Mesenchymal stem cell (in vitro differentiated cells and primary cell): ENCODE measurements around the gene NHLRC2.
A peak's percentile ranks its signal among the peaks of the same experiment; 100 is the strongest.

Source experiments
- DNase-seq: peaks from one replicate; pipeline ENCODE4 v3.0.0-alpha.2; 2013
- H2AFZ ChIP-seq: one replicate; pipeline ENCODE4 v1.6.1; 2013; ENCODE audit warnings: low read depth, mild to moderate bottlenecking, control low read depth, inconsistent platforms, low read length, moderate library complexity
- H2AK5ac ChIP-seq: 2 replicates; pipeline ENCODE4 v1.6.1; 2013; ENCODE audit warnings: low read length, moderate library complexity, mild to moderate bottlenecking, inconsistent platforms; ENCODE audit not compliant: severe bottlenecking
- H2BK120ac ChIP-seq: one replicate; pipeline ENCODE4 v1.6.1; 2013; ENCODE audit warnings: low read depth, mild to moderate bottlenecking, inconsistent platforms, low read length, moderate library complexity
- H2BK12ac ChIP-seq, 2 experiments: one replicate each; pipeline ENCODE4 v1.6.1; 2013; ENCODE audit warnings: inconsistent platforms in 2 of 2, low read length in 2 of 2, mild to moderate bottlenecking in 2 of 2, moderate library complexity in 2 of 2, control low read depth in 1 of 2
- H2BK15ac ChIP-seq: one replicate; pipeline ENCODE4 v1.6.1; 2013; ENCODE audit warnings: mild to moderate bottlenecking, low read depth, inconsistent platforms; ENCODE audit not compliant: poor library complexity, severe bottlenecking
- H2BK5ac ChIP-seq: 2 replicates; pipeline ENCODE4 v1.6.1; 2013; ENCODE audit warnings: low read depth, mild to moderate bottlenecking, low read length, control low read depth, inconsistent platforms; ENCODE audit not compliant: poor library complexity, severe bottlenecking
- H3K14ac ChIP-seq, 2 experiments: one replicate each; pipeline ENCODE4 v1.6.1; 2013; ENCODE audit warnings: inconsistent platforms in 2 of 2, low read length in 2 of 2, control low read depth in 1 of 2, mild to moderate bottlenecking in 1 of 2, moderate library complexity in 1 of 2
- H3K18ac ChIP-seq, 2 experiments: one replicate each; pipeline ENCODE4 v1.6.1; 2013; ENCODE audit warnings: inconsistent platforms in 2 of 2, low read length in 2 of 2, control low read depth in 1 of 2, low read depth in 1 of 2, mild to moderate bottlenecking in 1 of 2
- H3K23ac ChIP-seq, 2 experiments: one replicate each; pipeline ENCODE4 v1.6.1; 2013; ENCODE audit warnings: inconsistent platforms in 2 of 2, low read length in 2 of 2, mild to moderate bottlenecking in 2 of 2, moderate library complexity in 2 of 2, control low read depth in 1 of 2
- H3K27ac ChIP-seq: 2 replicates; pipeline ENCODE4 v1.5.1; 2013; ENCODE audit warnings: mild to moderate bottlenecking, moderate library complexity, low read length, control low read depth, inconsistent platforms; ENCODE audit not compliant: poor library complexity, severe bottlenecking
- H3K27me3 ChIP-seq, 2 experiments: 2 replicates each; pipeline versions ENCODE4 v1.6.1 to v1.7.0; 2013; ENCODE audit warnings: low read length in 2 of 2, mild to moderate bottlenecking in 2 of 2, moderate library complexity in 2 of 2, control low read depth in 1 of 2, inconsistent platforms in 1 of 2; ENCODE audit not compliant: control insufficient read depth in 1 of 2, insufficient read depth in 1 of 2
- H3K36me3 ChIP-seq, 2 experiments: 2 replicates each; pipeline versions ENCODE4 v1.6.1 to v1.7.0; 2013; ENCODE audit warnings: low read length in 2 of 2, control low read depth in 1 of 2, inconsistent platforms in 1 of 2, low read depth in 1 of 2, mild to moderate bottlenecking in 1 of 2; ENCODE audit not compliant: insufficient read depth in 2 of 2, control insufficient read depth in 1 of 2
- H3K4ac ChIP-seq, 2 experiments: one replicate each; pipeline ENCODE4 v1.6.1; 2013; ENCODE audit warnings: inconsistent platforms in 2 of 2, low read length in 2 of 2, mild to moderate bottlenecking in 2 of 2, moderate library complexity in 2 of 2, control low read depth in 1 of 2, low read depth in 1 of 2
- H3K4me1 ChIP-seq: 2 replicates; pipeline ENCODE4 v1.6.1; 2013; ENCODE audit warnings: low read depth, low read length, control low read depth; ENCODE audit not compliant: control insufficient read depth, insufficient read depth
- H3K4me2 ChIP-seq: 2 replicates; pipeline ENCODE4 v1.6.1; 2013; ENCODE audit warnings: low read length, mild to moderate bottlenecking, inconsistent platforms; ENCODE audit not compliant: poor library complexity, severe bottlenecking
- H3K4me3 ChIP-seq, 2 experiments: 2 replicates each; pipeline versions ENCODE4 v1.5.1 to v1.7.0; 2013; ENCODE audit warnings: low read length in 2 of 2, mild to moderate bottlenecking in 2 of 2, control low read depth in 1 of 2, low read depth in 1 of 2; ENCODE audit not compliant: insufficient read depth in 1 of 2
- H3K79me1 ChIP-seq: replicated peaks from 2 replicates; pipeline ENCODE4 v1.6.1; 2013; ENCODE audit warnings: mild to moderate bottlenecking, control low read depth, low read length, inconsistent platforms; ENCODE audit not compliant: poor library complexity, severe bottlenecking
- H3K9ac ChIP-seq: 2 replicates; pipeline ENCODE4 v1.7.0; 2013; ENCODE audit warnings: mild to moderate bottlenecking, low read length, moderate library complexity
- H3K9me3 ChIP-seq: 2 replicates; pipeline ENCODE4 v1.7.0; 2013; ENCODE audit warnings: mild to moderate bottlenecking, low read length; ENCODE audit not compliant: control insufficient read depth
- H4K8ac ChIP-seq: one replicate; pipeline ENCODE4 v1.6.1; 2013; ENCODE audit warnings: inconsistent platforms, mild to moderate bottlenecking, low read length, moderate library complexity
- H4K91ac ChIP-seq: one replicate; pipeline ENCODE4 v1.6.1; 2013; ENCODE audit warnings: mild to moderate bottlenecking, low read length, inconsistent platforms
- WGBS: methylation state at CpG from one replicate; pipeline ENCODE4 v1.1.7; 2013; ENCODE audit warnings: mixed read lengths; 5-methylcytosine and 5-hydroxymethylcytosine counted together

The NHLRC2 gene

DNA sequence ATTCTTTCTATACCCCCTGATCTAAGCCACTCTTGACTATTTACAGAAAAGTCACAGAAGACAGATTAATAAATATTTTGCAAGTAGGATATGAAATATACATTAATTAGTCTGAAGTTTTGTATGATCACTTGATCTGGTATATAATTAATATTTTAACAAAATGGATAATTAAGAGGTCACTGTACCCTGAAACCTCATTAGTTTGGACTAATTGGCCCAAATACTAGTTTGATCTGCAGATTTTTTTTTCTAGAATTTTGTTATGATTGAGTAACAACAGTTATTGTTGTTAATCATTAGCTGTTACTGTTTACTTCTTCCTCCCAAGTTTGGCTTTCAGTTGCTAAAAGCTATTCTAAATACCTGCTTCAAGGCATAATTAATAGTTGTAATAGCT, 2.7 kb downstream of the NHLRC2 start:
- Histone ChIP-seq H3K4ac (no peak overlapping the region), H3K4me2 (no peak overlapping the region), H3K27ac (no peak overlapping the region), H2BK12ac (no peak overlapping the region), H2BK5ac (no peak overlapping the region), H3K4me1 (peaks cover 6% of the 10 kb centered on the region), H4K8ac (no peak overlapping the region), H3K18ac (no peak overlapping the region), H3K79me1 (peaks cover 13% of the 10 kb centered on the region), H3K9ac (peak overlapping the region; percentile 95), H2BK15ac (no peak overlapping the region), H2BK120ac (no peak overlapping the region), H3K14ac (no peak overlapping the region), H3K4me3 (no peak overlapping the region), H3K27me3 (no peaks in the 10 kb centered on the region), H3K36me3 (peaks cover 0 to 33% of the 10 kb centered on the region in 2 experiments), H2AK5ac (no peak overlapping the region), H3K9me3 (no peaks in the 10 kb centered on the region), H2AFZ (no peak overlapping the region), H4K91ac (no peak overlapping the region), H3K23ac (no peak overlapping the region)
- DNase-seq, result no peak

DNA sequence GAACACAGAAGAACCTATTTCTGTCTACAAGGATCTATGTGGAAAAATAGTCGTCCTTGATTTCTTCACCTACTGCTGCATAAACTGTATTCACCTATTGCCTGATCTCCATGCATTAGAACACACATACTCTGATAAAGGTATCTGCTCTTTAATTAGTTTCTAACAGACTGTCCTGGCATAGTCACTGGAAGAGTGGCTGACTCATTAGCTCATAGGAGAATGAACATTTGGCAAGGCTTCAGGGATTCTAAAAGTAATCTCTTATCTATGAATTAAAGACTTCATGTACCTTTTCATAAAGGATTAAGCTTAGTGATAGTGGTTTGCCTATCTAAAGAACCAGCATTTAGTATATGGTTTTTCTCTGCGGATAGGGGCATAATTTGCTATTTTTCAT, 4.1 kb downstream of the NHLRC2 start:
- Histone ChIP-seq H2AFZ (no peak overlapping the region), H3K79me1 (peaks cover 13% of the 10 kb centered on the region), H4K91ac (no peak overlapping the region), H3K4me3 (no peak overlapping the region), H2AK5ac (no peak overlapping the region), H2BK12ac (no peak overlapping the region), H3K27me3 (no peaks in the 10 kb centered on the region), H4K8ac (no peak overlapping the region), H3K18ac (no peak overlapping the region), H3K4me2 (no peak overlapping the region), H3K4ac (no peak overlapping the region), H3K9ac (no peak overlapping the region), H3K27ac (no peak overlapping the region), H2BK15ac (no peak overlapping the region), H3K9me3 (no peaks in the 10 kb centered on the region), H3K36me3 (peaks cover 0 to 33% of the 10 kb centered on the region in 2 experiments), H3K4me1 (peaks cover 6% of the 10 kb centered on the region), H2BK5ac (no peak overlapping the region), H2BK120ac (no peak overlapping the region), H3K14ac (no peak overlapping the region), H3K23ac (no peak overlapping the region)
- DNase-seq, result peak; percentile 14
- 62% methylated on average over 1 of the region's 2 CpGs for WGBS

DNA sequence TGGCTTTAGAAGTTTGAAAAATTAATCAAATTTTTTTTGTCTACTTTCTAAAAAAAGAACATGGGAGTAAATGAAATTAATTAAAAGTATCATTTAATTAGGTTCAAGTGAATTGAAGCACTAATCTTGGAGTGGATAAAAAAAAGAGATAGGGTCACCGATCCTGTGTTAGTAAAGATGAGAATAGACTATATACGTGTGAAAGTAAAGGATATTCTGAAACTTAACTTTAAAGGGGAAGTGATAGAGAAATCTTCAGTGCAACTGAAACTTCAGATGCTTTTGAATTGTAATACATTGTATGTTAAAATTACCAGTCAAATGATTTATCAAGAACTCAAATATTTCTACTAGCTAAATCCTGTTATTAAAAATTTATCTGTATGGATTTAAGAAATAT, 4.8 kb downstream of the NHLRC2 start:
- Histone ChIP-seq H3K23ac (no peak overlapping the region), H3K27ac (no peak overlapping the region), H3K4me1 (peaks cover 3% of the 10 kb centered on the region), H3K36me3 (peaks cover 0 to 37% of the 10 kb centered on the region in 2 experiments), H3K14ac (no peak overlapping the region), H3K4me3 (no peak overlapping the region), H3K4me2 (no peak overlapping the region), H3K27me3 (no peaks in the 10 kb centered on the region), H4K8ac (no peak overlapping the region), H3K4ac (no peak overlapping the region), H3K9me3 (no peaks in the 10 kb centered on the region), H2AK5ac (no peak overlapping the region), H2BK12ac (no peak overlapping the region), H2BK5ac (no peak overlapping the region), H2BK15ac (no peak overlapping the region), H3K79me1 (peaks cover 11% of the 10 kb centered on the region), H2AFZ (no peak overlapping the region), H4K91ac (no peak overlapping the region), H3K9ac (no peak overlapping the region), H3K18ac (no peak overlapping the region), H2BK120ac (no peak overlapping the region)
- DNase-seq, result no peak
- 97% methylated on average over 2 of the region's 2 CpGs for WGBS

DNA sequence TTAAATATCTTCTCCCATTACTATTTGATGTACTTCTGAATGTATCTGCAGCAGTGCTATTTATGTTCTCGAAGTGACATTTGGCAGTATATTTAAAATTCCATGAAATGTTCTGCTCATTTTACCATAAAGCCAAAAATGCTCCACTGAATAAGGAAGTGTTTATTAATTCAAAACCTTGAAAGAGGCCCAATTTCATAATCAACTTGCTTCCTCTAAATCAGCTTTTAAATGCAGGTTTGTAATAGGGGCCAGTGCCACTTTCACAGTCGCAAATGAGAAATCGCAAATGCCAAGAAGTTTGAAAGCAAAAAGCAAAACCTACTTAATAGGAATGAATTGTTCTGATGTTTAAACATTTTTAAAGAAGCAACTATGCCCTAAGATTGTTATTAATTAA, 11.4 kb downstream of the NHLRC2 start:
- Histone ChIP-seq H3K27me3 (no peaks in the 10 kb centered on the region), H3K23ac (no peak overlapping the region), H2BK120ac (no peak overlapping the region), H3K79me1 (peaks cover 8% of the 10 kb centered on the region), H2BK15ac (no peak overlapping the region), H4K91ac (no peak overlapping the region), H2BK12ac (no peak overlapping the region), H3K14ac (no peak overlapping the region), H2BK5ac (no peak overlapping the region), H3K36me3 (peaks cover 0 to 24% of the 10 kb centered on the region in 2 experiments), H2AFZ (no peak overlapping the region), H3K27ac (no peak overlapping the region), H3K4me2 (no peak overlapping the region), H4K8ac (no peak overlapping the region), H3K18ac (no peak overlapping the region), H3K4me1 (no peaks in the 10 kb centered on the region), H3K9ac (no peak overlapping the region), H3K4me3 (no peak overlapping the region), H2AK5ac (no peak overlapping the region), H3K9me3 (no peaks in the 10 kb centered on the region), H3K4ac (no peak overlapping the region)
- WGBS, result no CpG with 5 or more reads among the region's 3 CpGs
- no peak for DNase-seq
